OCI-LY3 (cell line): Measurements from ENCODE around the gene ARHGAP22.

ENCODE experiments used
- H2AFZ ChIP-seq: fragments of 200-600, 300-600 bp; shearing (Covaris generic); 2 replicates; pipeline ENCODE4 v1.6.0; 2014; ENCODE audit warnings: antibody characterized with exemption, low read depth, low read length
- H3K27ac ChIP-seq: fragments of 200-600, 300-600 bp; sonication (generic); 2 replicates; pipeline ENCODE4 v1.5.1; 2014; ENCODE audit warnings: mild to moderate bottlenecking, low read length, moderate library complexity, mixed read lengths
- H3K27me3 ChIP-seq: fragments of 200-600, 300-600 bp; sonication (generic); 2 replicates; pipeline ENCODE4 v1.6.1; 2014; ENCODE audit warnings: low read depth, low read length, mixed read lengths
- H3K36me3 ChIP-seq: fragments of 200-600, 300-600 bp; sonication (generic); replicated peaks from 2 replicates; pipeline ENCODE3; 2014; ENCODE audit warnings: low read depth, low read length, mixed read lengths
- H3K4me1 ChIP-seq: fragments of 300-600, 200-600 bp; sonication (generic); 2 replicates; pipeline ENCODE4 v1.6.1; 2014; ENCODE audit warnings: low read length, mixed read lengths
- H3K4me2 ChIP-seq: fragments of 200-600, 300-600 bp; sonication (generic); 2 replicates; pipeline ENCODE4 v1.6.1; 2014; ENCODE audit warnings: low read length, mixed read lengths
- H3K4me3 ChIP-seq: fragments of 300-600, 200-600 bp; sonication (generic); 2 replicates; pipeline ENCODE4 v1.5.1; 2014; ENCODE audit warnings: antibody characterized with exemption, mild to moderate bottlenecking, low read length, moderate library complexity
- H3K79me2 ChIP-seq: fragments of 300-600, 200-600 bp; shearing (Covaris generic); 2 replicates; pipeline ENCODE4 v1.6.1; 2014; ENCODE audit warnings: mild to moderate bottlenecking, low read length, mixed read lengths
- H3K9ac ChIP-seq: fragments of 300-600, 200-600 bp; shearing (Covaris generic); 2 replicates; pipeline ENCODE4 v1.6.0; 2014; ENCODE audit warnings: mild to moderate bottlenecking, low read length, moderate library complexity
- H3K9me3 ChIP-seq: fragments of 200-600, 300-600 bp; shearing (Covaris generic); 2 replicates; pipeline ENCODE4 v1.6.1; 2014; ENCODE audit warnings: low read length, mixed read lengths; ENCODE audit not compliant: insufficient read depth
- H4K20me1 ChIP-seq: fragments of 200-600, 300-600 bp; sonication (generic); 2 replicates; pipeline ENCODE4 v1.6.1; 2016; ENCODE audit warnings: low read length, mixed read lengths; ENCODE audit not compliant: insufficient read depth
- CTCF ChIP-seq: fragments of 200-600, 300-600 bp; sonication (generic); IDR thresholded peaks from 2 replicates; pipeline ENCODE4 v1.5.1; 2014; ENCODE audit warnings: antibody characterized with exemption, low read length, low read depth
- EZH2phosphoT487 ChIP-seq: fragments of 200-600 bp; shearing (Covaris generic); IDR thresholded peaks from 2 replicates; pipeline ENCODE4 v1.6.1; 2018; ENCODE audit warnings: antibody characterized with exemption, mixed run types, low read depth

Gene ARHGAP22

GRCh38 chr10:48555310-48556042 is 49.4 kb downstream of the ARHGAP22 start:
- Histone ChIP-seq H3K9ac (no peak overlapping the region), H2AFZ (no peak overlapping the region), H3K79me2 (no peaks in the 10 kb centered on the region), H3K9me3 (no peaks in the 10 kb centered on the region), H4K20me1 (no peaks in the 10 kb centered on the region), H3K36me3 (no peaks in the 10 kb centered on the region), H3K4me3 (no peak overlapping the region), H3K4me1 (no peaks in the 10 kb centered on the region), H3K27me3 (peaks cover 8% of the 10 kb centered on the region), H3K4me2 (no peak overlapping the region), H3K27ac (no peak overlapping the region)
- no peak for TF ChIP-seq CTCF
- no peak for TF ChIP-seq EZH2phosphoT487

GRCh38 chr10:48554656-48555055 is 50.2 kb downstream of the ARHGAP22 start:
- no peak for TF ChIP-seq CTCF
- no peak for TF ChIP-seq EZH2phosphoT487
- H3K9ac ChIP-seq, result no peak overlapping the region
- peaks cover 15% of the 10 kb centered on the region for H3K27me3 ChIP-seq
- H2AFZ ChIP-seq, result no peak overlapping the region
- H3K79me2 ChIP-seq, result no peaks in the 10 kb centered on the region
- H3K4me3 ChIP-seq, result no peak overlapping the region
- H3K36me3 ChIP-seq, result no peaks in the 10 kb centered on the region
- no peaks in the 10 kb centered on the region for H4K20me1 ChIP-seq
- no peaks in the 10 kb centered on the region for H3K4me1 ChIP-seq
- H3K4me2 ChIP-seq, result no peak overlapping the region
- no peaks in the 10 kb centered on the region for H3K9me3 ChIP-seq
- H3K27ac ChIP-seq, result no peak overlapping the region

- H3K4me2 ChIP-seq, result no peak overlapping the region
- H3K9ac ChIP-seq, result no peak overlapping the region
- H3K9me3 ChIP-seq, result no peaks in the 10 kb centered on the region
- H3K4me3 ChIP-seq, result no peak overlapping the region
- H3K79me2 ChIP-seq, result no peaks in the 10 kb centered on the region
- H3K27me3 ChIP-seq, result peaks cover 15% of the 10 kb centered on the region
- H3K27ac ChIP-seq, result no peak overlapping the region
- no peaks in the 10 kb centered on the region for H3K4me1 ChIP-seq
- H4K20me1 ChIP-seq, result no peaks in the 10 kb centered on the region
- TF ChIP-seq EZH2phosphoT487, result no peak
- no peak for TF ChIP-seq CTCF
- H2AFZ ChIP-seq, result no peak overlapping the region
- no peaks in the 10 kb centered on the region for H3K36me3 ChIP-seq
These were observed 50.6 kb downstream of the ARHGAP22 start for GRCh38 chr10:48554246-48554645.

GRCh38 chr10:48552946-48553564 is 51.8 kb downstream of the ARHGAP22 start:
- Histone ChIP-seq H3K9me3 (no peaks in the 10 kb centered on the region), H3K4me1 (no peaks in the 10 kb centered on the region), H2AFZ (no peak overlapping the region), H4K20me1 (no peaks in the 10 kb centered on the region), H3K4me2 (no peak overlapping the region), H3K27ac (no peak overlapping the region), H3K4me3 (no peak overlapping the region), H3K27me3 (peaks cover 10% of the 10 kb centered on the region; the same call in 1 of the 2 replicates), H3K79me2 (no peaks in the 10 kb centered on the region), H3K36me3 (no peaks in the 10 kb centered on the region), H3K9ac (no peak overlapping the region)
- TF ChIP-seq EZH2phosphoT487 (no peak), CTCF (no peak)
